Inferior parietal cortex (tissue), 1 donor: ENCODE results near the gene ITGA8.
"Not testable (repeated sequence)": the region's sequence is repeated elsewhere in the genome, so short reads cannot be mapped to it uniquely, and the experiment has no call there.

Source experiments
- DNase-seq: peaks from one replicate; pipeline ENCODE4 v3.0.0-alpha.2; 2016; ENCODE audit errors: extremely low spot score

The ITGA8 gene

GRCh38 chr10:15609246-15609645, 110.5 kb downstream of the ITGA8 start:
- no peak for DNase-seq

- DNase-seq: no peak
Observed at GRCh38 chr10:15606377-15606776, 113.3 kb downstream of the ITGA8 start.

GRCh38 chr10:15605740-15606369, 113.9 kb downstream of the ITGA8 start:
- no peak for DNase-seq

GRCh38 chr10:15603446-15604011, 116.2 kb downstream of the ITGA8 start:
- no peak for DNase-seq

- DNase-seq: no peak
Observed at GRCh38 chr10:15601819-15602218, 117.9 kb downstream of the ITGA8 start.

GRCh38 chr10:15595260-15595659, 124.5 kb downstream of the ITGA8 start:
- DNase-seq: no peak

- DNase-seq: no peak
Observed at GRCh38 chr10:15591937-15592336, 127.8 kb downstream of the ITGA8 start.

- no peak for DNase-seq
Observed at GRCh38 chr10:15591431-15591830, 128.3 kb downstream of the ITGA8 start.

GRCh38 chr10:15588635-15589508, 130.8 kb downstream of the ITGA8 start:
- no peak for DNase-seq

GRCh38 chr10:15588151-15588550, 131.6 kb downstream of the ITGA8 start:
- DNase-seq: no peak

- DNase-seq: no peak
Observed at GRCh38 chr10:15587271-15587670, 132.5 kb downstream of the ITGA8 start.

- DNase-seq: peak; percentile 69
Observed at GRCh38 chr10:15585303-15585715, 134.4 kb downstream of the ITGA8 start.

GRCh38 chr10:15582972-15583371, 136.8 kb downstream of the ITGA8 start:
- not testable (repeated sequence) for DNase-seq

GRCh38 chr10:15579605-15580004, 140.1 kb downstream of the ITGA8 start:
- no peak for DNase-seq

GRCh38 chr10:15572531-15573045, 147.1 kb downstream of the ITGA8 start:
- DNase-seq: no peak

GRCh38 chr10:15571575-15571974, 148.1 kb downstream of the ITGA8 start:
- peak; percentile 17 for DNase-seq

- DNase-seq: no peak
Observed at GRCh38 chr10:15570738-15571339, 148.9 kb downstream of the ITGA8 start.

GRCh38 chr10:15567952-15568351, 151.8 kb downstream of the ITGA8 start:
- DNase-seq: no peak

- DNase-seq: no peak
Observed at GRCh38 chr10:15563246-15563645, 156.5 kb downstream of the ITGA8 start.

- no peak for DNase-seq
Observed at GRCh38 chr10:15562578-15562977, 157.1 kb downstream of the ITGA8 start.

GRCh38 chr10:15562116-15562515, 157.6 kb downstream of the ITGA8 start:
- DNase-seq: no peak

GRCh38 chr10:15558136-15558535, 161.6 kb downstream of the ITGA8 start:
- DNase-seq: no peak
